Effector memory CD4-positive, alpha-beta T cell (primary cell): ENCODE measurements around the gene SRRM3.
"Not testable (repeated sequence)": the region's sequence is repeated elsewhere in the genome, so short reads cannot be mapped to it uniquely, and the experiment has no call there.

Source experiments
- DNase-seq, 3 donors: peaks; one replicate each; pipeline ENCODE4 v3.0.0-alpha.2; 2020
- H3K27ac ChIP-seq: 2 replicates; pipeline ENCODE4 v1.7.0; 2013; ENCODE audit warnings: mild to moderate bottlenecking, low read length, moderate library complexity; ENCODE audit not compliant: insufficient read depth, poor library complexity, severe bottlenecking
- H3K27me3 ChIP-seq: replicated peaks from 2 replicates; pipeline ENCODE4 v1.7.0; 2013; ENCODE audit warnings: mild to moderate bottlenecking, low read length; ENCODE audit not compliant: insufficient read depth, control insufficient read depth, poor library complexity, severe bottlenecking
- H3K36me3 ChIP-seq: 2 replicates; pipeline ENCODE4 v1.7.0; 2013; ENCODE audit warnings: mild to moderate bottlenecking, low read length, moderate library complexity; ENCODE audit not compliant: control insufficient read depth, insufficient read depth
- H3K4me1 ChIP-seq: 2 replicates; pipeline ENCODE4 v1.7.0; 2013; ENCODE audit warnings: low read length, mild to moderate bottlenecking; ENCODE audit not compliant: control insufficient read depth, insufficient read depth, poor library complexity, severe bottlenecking
- H3K4me3 ChIP-seq: 2 replicates; pipeline ENCODE4 v1.7.0; 2013; ENCODE audit warnings: low read length, low read depth, mild to moderate bottlenecking; ENCODE audit not compliant: insufficient read depth, poor library complexity, severe bottlenecking
- H3K9me3 ChIP-seq: 2 replicates; pipeline ENCODE4 v1.7.0; 2013; ENCODE audit warnings: mild to moderate bottlenecking, low read length, moderate library complexity; ENCODE audit not compliant: control insufficient read depth

The SRRM3 gene

DNA sequence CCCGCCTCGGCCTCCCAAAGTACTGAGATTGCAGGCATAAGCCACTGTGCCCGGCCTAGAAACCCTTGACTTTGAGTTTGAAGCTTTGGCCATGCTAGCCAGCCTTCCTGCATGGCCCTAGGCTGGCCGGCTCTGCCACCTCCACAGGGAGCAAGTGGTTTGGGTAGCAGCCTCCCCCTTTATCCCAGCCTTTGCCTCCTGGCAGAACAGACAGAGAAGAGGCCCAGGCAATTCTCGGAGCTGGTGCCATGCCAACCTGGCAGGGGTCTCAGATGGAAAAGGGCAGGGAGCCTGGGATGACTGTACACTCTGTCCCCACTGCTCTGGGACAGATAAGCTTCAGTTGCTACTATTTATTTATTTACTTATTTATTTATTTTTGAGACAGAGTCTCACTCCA is 39.4 kb downstream of the SRRM3 start:
- Histone ChIP-seq H3K36me3 (no peaks in the 10 kb centered on the region), H3K4me1 (no peaks in the 10 kb centered on the region), H3K27ac (no peak overlapping the region), H3K9me3 (no peaks in the 10 kb centered on the region), H3K27me3 (no peaks in the 10 kb centered on the region), H3K4me3 (no peak overlapping the region)
- DNase-seq: no peak

DNA sequence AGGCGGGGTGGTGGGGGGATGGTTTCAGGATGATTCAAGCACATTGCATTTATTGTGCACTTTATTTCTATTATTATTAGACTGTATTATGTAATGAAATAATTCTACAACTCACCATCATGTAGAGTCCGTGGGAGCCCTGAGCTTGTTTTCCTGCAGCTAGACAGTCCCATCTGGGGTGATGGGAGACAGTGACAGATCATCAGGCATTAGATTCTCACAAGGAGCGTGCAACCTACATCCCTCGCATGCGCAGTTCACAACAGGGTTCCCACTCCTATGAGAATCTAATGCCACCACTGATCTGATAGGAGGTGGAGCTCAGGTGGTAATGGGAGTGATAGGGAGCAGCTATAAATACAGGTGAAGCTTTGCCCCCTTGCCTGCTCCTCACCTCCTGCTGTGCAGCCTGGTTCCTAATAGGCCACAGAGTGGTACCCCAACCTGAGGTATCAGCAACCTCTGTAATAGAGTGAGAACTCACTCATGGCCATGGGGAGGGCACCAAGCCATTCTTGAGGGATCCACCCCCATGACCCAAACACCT is 40.9 kb downstream of the SRRM3 start:
- not testable (repeated sequence) for H3K4me1 ChIP-seq, H3K9me3 ChIP-seq, H3K27me3 ChIP-seq, H3K27ac ChIP-seq, DNase-seq, H3K36me3 ChIP-seq, H3K4me3 ChIP-seq

- Histone ChIP-seq H3K36me3 (no peaks in the 10 kb centered on the region), H3K27ac (no peak overlapping the region), H3K27me3 (no peaks in the 10 kb centered on the region), H3K4me3 (no peak overlapping the region), H3K9me3 (no peaks in the 10 kb centered on the region), H3K4me1 (no peaks in the 10 kb centered on the region)
- no peak for DNase-seq
These were observed 43.2 kb downstream of the SRRM3 start for GRCh38 chr7:76244781-76245391.

DNA sequence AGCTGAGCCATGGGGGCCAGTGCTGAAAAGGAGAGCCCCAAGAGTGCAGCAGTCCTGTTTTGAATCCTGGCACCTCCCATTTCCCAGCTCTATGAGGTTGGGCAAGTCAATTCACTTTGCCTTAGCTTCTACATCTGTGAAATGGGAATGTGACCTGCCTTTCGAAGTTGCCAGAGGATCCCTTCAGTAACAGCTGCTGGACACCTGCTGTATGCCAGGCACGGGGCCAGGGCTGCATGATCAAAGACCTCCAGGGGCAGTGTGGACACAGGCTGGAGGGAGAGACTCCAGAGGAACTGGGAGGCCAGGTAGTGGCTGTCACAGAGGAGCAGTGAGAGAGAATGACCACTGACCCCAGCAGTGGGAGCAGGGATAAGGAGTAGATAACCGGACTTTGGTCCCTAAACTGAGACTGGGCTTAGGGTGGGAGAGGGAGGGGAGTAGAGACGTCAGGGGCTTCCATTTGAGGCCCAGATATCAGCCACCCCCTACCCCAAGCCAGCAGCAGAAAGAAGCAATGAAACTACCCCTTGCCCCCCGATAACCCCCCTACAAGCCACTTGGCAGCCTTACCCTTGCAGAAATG is 45.2 kb downstream of the SRRM3 start:
- no peaks in the 10 kb centered on the region for H3K36me3 ChIP-seq
- no peak overlapping the region for H3K27ac ChIP-seq
- DNase-seq: no peak
- H3K4me3 ChIP-seq: no peak overlapping the region
- no peaks in the 10 kb centered on the region for H3K4me1 ChIP-seq
- H3K9me3 ChIP-seq: no peaks in the 10 kb centered on the region
- no peaks in the 10 kb centered on the region for H3K27me3 ChIP-seq

DNA sequence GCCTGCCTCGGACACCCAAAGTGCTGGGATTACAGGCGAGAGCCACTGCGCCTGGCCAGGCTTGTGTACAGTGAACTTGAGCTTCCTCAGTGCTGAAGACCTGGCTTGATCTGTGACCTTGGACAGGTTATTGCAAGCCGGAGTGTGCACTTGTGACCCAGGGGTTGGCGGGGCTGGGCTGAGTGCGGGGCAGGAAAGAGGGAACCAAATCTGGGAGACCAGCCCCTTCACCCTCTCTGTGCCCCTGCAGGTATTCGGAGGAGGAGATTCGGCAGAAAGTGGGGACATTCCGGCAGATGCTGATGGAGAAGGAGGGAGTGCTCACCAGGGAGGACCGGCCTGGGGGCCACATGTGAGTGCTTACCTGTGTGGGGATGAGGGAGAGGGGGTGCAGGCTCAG is 46.2 kb downstream of the SRRM3 start:
- H3K27me3 ChIP-seq: no peaks in the 10 kb centered on the region
- H3K36me3 ChIP-seq: no peaks in the 10 kb centered on the region
- no peak overlapping the region for H3K27ac ChIP-seq
- H3K4me3 ChIP-seq: no peak overlapping the region
- H3K9me3 ChIP-seq: no peaks in the 10 kb centered on the region
- DNase-seq: no peak
- H3K4me1 ChIP-seq: no peaks in the 10 kb centered on the region

DNA sequence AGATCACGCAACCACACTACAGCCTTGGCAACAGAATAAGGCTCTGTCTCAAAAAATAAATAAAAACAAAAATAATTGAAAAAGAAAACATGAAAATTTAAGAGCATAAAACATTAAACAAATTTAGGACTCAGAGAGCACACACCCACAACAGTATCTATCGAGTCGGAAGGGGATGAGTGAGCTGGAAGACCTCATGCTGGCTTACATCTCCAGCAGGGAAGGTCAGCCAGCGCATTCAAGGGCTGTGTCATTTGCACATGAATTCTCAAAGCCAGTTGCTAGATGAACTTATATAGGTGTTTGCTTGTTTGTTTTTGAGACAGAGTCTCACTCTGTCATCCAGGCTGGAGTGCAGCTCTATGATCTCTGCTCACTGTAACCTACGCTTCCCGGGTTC is 50.3 kb downstream of the SRRM3 start:
- H3K27ac ChIP-seq: no peak overlapping the region
- DNase-seq: no peak
- H3K36me3 ChIP-seq: no peaks in the 10 kb centered on the region

GRCh38 chr7:76254781-76255180 is 53.1 kb downstream of the SRRM3 start:
- Histone ChIP-seq H3K9me3 (no peaks in the 10 kb centered on the region), H3K4me1 (peaks cover 3% of the 10 kb centered on the region), H3K4me3 (no peak overlapping the region), H3K27me3 (peaks cover 5% of the 10 kb centered on the region), H3K36me3 (no peaks in the 10 kb centered on the region), H3K27ac (no peak overlapping the region)
- DNase-seq: no peak

More for the DNA sequence above, 50.3 kb downstream of the SRRM3 start:
- no peaks in the 10 kb centered on the region for H3K4me1 ChIP-seq
- no peak overlapping the region for H3K4me3 ChIP-seq
- no peaks in the 10 kb centered on the region for H3K27me3 ChIP-seq
- H3K9me3 ChIP-seq: no peaks in the 10 kb centered on the region

DNA sequence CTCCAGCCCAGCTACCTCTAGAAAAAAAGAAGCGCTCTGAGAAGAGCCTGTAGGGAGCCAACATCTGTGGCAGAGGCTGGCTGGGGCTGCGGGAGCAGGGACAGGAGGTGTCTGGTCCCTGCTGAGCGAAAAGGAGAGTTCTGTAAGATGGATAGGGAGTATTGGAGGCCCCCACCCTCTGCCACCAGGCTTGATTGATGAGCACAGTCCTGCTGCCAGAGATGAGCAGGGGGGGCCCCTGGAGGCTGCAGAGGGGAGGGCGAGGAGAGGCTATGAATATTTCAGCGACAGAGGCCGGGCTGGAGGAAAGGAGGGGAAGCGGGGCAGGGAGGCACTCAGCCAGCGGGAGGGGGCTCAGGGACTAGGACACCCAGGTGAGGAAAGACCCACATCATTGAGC is 56.3 kb downstream of the SRRM3 start:
- no peak for DNase-seq
- Histone ChIP-seq H3K9me3 (no peaks in the 10 kb centered on the region), H3K4me1 (peaks cover 3% of the 10 kb centered on the region), H3K27me3 (peaks cover 16% of the 10 kb centered on the region), H3K27ac (no peak overlapping the region), H3K36me3 (no peaks in the 10 kb centered on the region), H3K4me3 (no peak overlapping the region)

GRCh38 chr7:76259124-76260093 is 57.7 kb downstream of the SRRM3 start:
- Histone ChIP-seq H3K9me3 (no peaks in the 10 kb centered on the region), H3K36me3 (no peaks in the 10 kb centered on the region), H3K4me1 (peaks cover 3% of the 10 kb centered on the region), H3K27ac (no peak overlapping the region), H3K4me3 (peak overlapping the region; percentile 12), H3K27me3 (peaks cover 16% of the 10 kb centered on the region)
- DNase-seq: no peak
